Erythroblast (primary cell): ENCODE data around the gene RBMS1.
"Not testable (repeated sequence)": the region's sequence is repeated elsewhere in the genome, so short reads cannot be mapped to it uniquely, and the experiment has no call there.

Experiments used
- DNase-seq, 2 experiments: peaks; one replicate each; lab custom pipeline; 2025; lab: John Stamatoyannopoulos, UW
- GATA1 ChIP-seq: IDR thresholded peaks from 2 replicates; pipeline ENCODE4 v1.6.1; 2011; ENCODE audit warnings: low read depth, mild to moderate bottlenecking, control low read depth, low read length, moderate library complexity
- POLR2A ChIP-seq: IDR thresholded peaks from 2 replicates; pipeline ENCODE4 v1.6.1; 2011; ENCODE audit warnings: mild to moderate bottlenecking, low read length

Gene RBMS1

GRCh38 chr2:160490733-160491685 is 2.6 kb downstream of the RBMS1 start:
- DNase-seq = no peak
- TF ChIP-seq GATA1 = no peak

- DNase-seq = no peak
- no peak for TF ChIP-seq POLR2A
Observed at GRCh38 chr2:160489111-160489510, 4.5 kb downstream of the RBMS1 start.

GRCh38 chr2:160488289-160488688 is 5.3 kb downstream of the RBMS1 start:
- DNase-seq = not testable (repeated sequence)

- no peak for DNase-seq
- TF ChIP-seq GATA1 = no peak
- TF ChIP-seq POLR2A = no peak
Observed at GRCh38 chr2:160486341-160486740, 7.3 kb downstream of the RBMS1 start.

GRCh38 chr2:160484859-160485520 is 8.6 kb downstream of the RBMS1 start:
- TF ChIP-seq GATA1 (no peak), POLR2A (no peak)
- DNase-seq = no peak

- TF ChIP-seq POLR2A = no peak
- TF ChIP-seq GATA1 = no peak
- no peak for DNase-seq
Observed at GRCh38 chr2:160482673-160483072, 10.9 kb downstream of the RBMS1 start.

GRCh38 chr2:160479269-160479668 is 14.3 kb downstream of the RBMS1 start:
- TF ChIP-seq GATA1 (no peak), POLR2A (no peak)
- DNase-seq = no peak

GRCh38 chr2:160478660-160479059 is 14.9 kb downstream of the RBMS1 start:
- no peak for DNase-seq
- TF ChIP-seq POLR2A = no peak
- TF ChIP-seq GATA1 = no peak

GRCh38 chr2:160477032-160477431 is 16.6 kb downstream of the RBMS1 start:
- DNase-seq = no peak

GRCh38 chr2:160474891-160475787 is 18.5 kb downstream of the RBMS1 start:
- TF ChIP-seq POLR2A (no peak), GATA1 (no peak)
- DNase-seq = no peak

More at GRCh38 chr2:160477032-160477431, 16.6 kb downstream of the RBMS1 start:
- no peak for TF ChIP-seq POLR2A
- no peak for TF ChIP-seq GATA1

GRCh38 chr2:160474319-160474645 is 19.3 kb downstream of the RBMS1 start:
- DNase-seq = no peak
- TF ChIP-seq GATA1 = no peak
- TF ChIP-seq POLR2A = no peak

GRCh38 chr2:160473468-160474318 is 19.9 kb downstream of the RBMS1 start:
- TF ChIP-seq GATA1 = no peak
- DNase-seq = no peak

- no peak for DNase-seq
- TF ChIP-seq POLR2A (no peak), GATA1 (no peak)
Observed at GRCh38 chr2:160472839-160473251, 20.8 kb downstream of the RBMS1 start.
